GM23338 (cell line): ENCODE results near the gene OST4. TPM values are rescaled to one million over a fixed set of nuclear protein-coding genes. Genes with fewer than 3 reads are reported as not detected.

Experiments
- ATAC-seq: fragments of 200-7000 bp; cut with Tn5 transposase; 3 replicates; pipeline ENCODE4 v1.9.1; 2020
- DNase-seq: peaks from one replicate; pipeline ENCODE4 v3.0.0-alpha.2; 2015; ENCODE audit warnings: low spot score
- H2AFZ ChIP-seq: fragments of 200-600 bp; sonication (generic); 2 replicates; pipeline ENCODE4 v1.8.0; 2016; ENCODE audit warnings: antibody characterized with exemption, mild to moderate bottlenecking, moderate library complexity
- H3F3A ChIP-seq: fragments of 200-600 bp; sonication (generic); replicated peaks from 2 replicates; pipeline ENCODE4 v1.8.0; 2017; ENCODE audit warnings: antibody characterized with exemption, mixed run types, low read depth
- H3K27ac ChIP-seq: fragments of 200-600 bp; sonication (generic); 2 replicates; pipeline ENCODE4 v1.6.1; 2016; ENCODE audit warnings: low read depth
- H3K27me3 ChIP-seq: fragments of 200-600 bp; sonication (generic); 2 replicates; pipeline ENCODE4 v1.8.0; 2016; ENCODE audit warnings: mild to moderate bottlenecking, mixed run types, moderate library complexity; ENCODE audit not compliant: insufficient read depth
- H3K36me3 ChIP-seq: fragments of 200-600 bp; sonication (generic); 2 replicates; pipeline ENCODE4 v1.8.0; 2016; ENCODE audit warnings: mild to moderate bottlenecking; ENCODE audit not compliant: insufficient read depth
- H3K4me1 ChIP-seq: fragments of 200-600 bp; sonication (generic); 2 replicates; pipeline ENCODE4 v1.8.0; 2016; ENCODE audit warnings: mild to moderate bottlenecking, moderate library complexity; ENCODE audit not compliant: insufficient read depth
- H3K4me2 ChIP-seq: fragments of 200-600 bp; sonication (generic); 2 replicates; pipeline ENCODE4 v1.7.1; 2017; ENCODE audit warnings: mixed run types
- H3K4me3 ChIP-seq: fragments of 200-600 bp; sonication (generic); 2 replicates; pipeline ENCODE4 v1.6.1; 2016; ENCODE audit warnings: mixed run types
- H3K79me2 ChIP-seq: fragments of 200-600 bp; sonication (generic); replicated peaks from 2 replicates; pipeline ENCODE4 v1.8.0; 2017; ENCODE audit warnings: mild to moderate bottlenecking; ENCODE audit not compliant: insufficient read depth
- H3K9me2 ChIP-seq: fragments of 200-600 bp; sonication (generic); 2 replicates; pipeline ENCODE4 v1.8.0; 2017; ENCODE audit not compliant: insufficient read depth
- H4K20me1 ChIP-seq: fragments of 200-600 bp; sonication (generic); replicated peaks from 2 replicates; pipeline ENCODE4 v1.8.0; 2017; ENCODE audit warnings: mild to moderate bottlenecking; ENCODE audit not compliant: insufficient read depth
- H3K27ac Mint-ChIP-seq: 2 replicates; pipeline ENCODE4 v1.8.0; 2020; ENCODE audit warnings: inconsistent platforms, mild to moderate bottlenecking, moderate library complexity, mixed read lengths
- H3K27me3 Mint-ChIP-seq: 3 replicates; pipeline ENCODE4 v1.8.0; 2022; ENCODE audit warnings: low read depth, mild to moderate bottlenecking, moderate library complexity, mixed read lengths, inconsistent platforms; ENCODE audit not compliant: insufficient read depth, poor library complexity
- H3K36me3 Mint-ChIP-seq: 3 replicates; pipeline ENCODE4 v1.8.0; 2021; ENCODE audit warnings: low read depth, mild to moderate bottlenecking, inconsistent platforms, moderate library complexity, mixed read lengths
- H3K4me1 Mint-ChIP-seq: 3 replicates; pipeline ENCODE4 v1.8.0; 2020; ENCODE audit warnings: mild to moderate bottlenecking, inconsistent platforms, mixed read lengths
- H3K4me3 Mint-ChIP-seq: 3 replicates; pipeline ENCODE4 v1.8.0; 2021; ENCODE audit warnings: moderate library complexity, mild to moderate bottlenecking, inconsistent platforms, mixed read lengths
- H3K9me3 Mint-ChIP-seq: 3 replicates; pipeline ENCODE4 v1.8.0; 2020; ENCODE audit warnings: moderate library complexity, mild to moderate bottlenecking, inconsistent platforms, mixed read lengths
- CREB1 ChIP-seq: fragments of 250-450 bp; sonication (Bioruptor Pico); IDR thresholded peaks from 2 replicates; pipeline ENCODE4 v1.5.0; 2020; ENCODE audit warnings: low read depth, mild to moderate bottlenecking, moderate library complexity
- EZH2phosphoT487 ChIP-seq: fragments of 200-600 bp; sonication (generic); IDR thresholded peaks from one replicate; pipeline ENCODE4 v1.8.1; 2018; ENCODE audit warnings: antibody characterized with exemption; ENCODE audit not compliant: unreplicated experiment
- JUNB ChIP-seq: IDR thresholded peaks from one replicate; pipeline ENCODE4 v1.6.1; 2016; ENCODE audit warnings: antibody characterized with exemption; ENCODE audit not compliant: unreplicated experiment
- NANOG ChIP-seq: IDR thresholded peaks from 2 replicates; pipeline ENCODE4 v1.6.1; 2016; ENCODE audit warnings: antibody characterized with exemption, borderline replicate concordance
- POLR2AphosphoS5 ChIP-seq: IDR thresholded peaks from 2 replicates; pipeline ENCODE4 v1.6.1; 2016; ENCODE audit warnings: antibody characterized with exemption, low read depth
- STAT1 ChIP-seq: IDR thresholded peaks from one replicate; pipeline ENCODE4 v1.6.1; 2016; ENCODE audit warnings: antibody characterized with exemption; ENCODE audit not compliant: unreplicated experiment
- ZNF114 ChIP-seq: fragments of 250-450 bp; sonication (Bioruptor Pico); IDR thresholded peaks from 2 replicates; pipeline ENCODE4 v1.5.0; 2020; ENCODE audit warnings: mild to moderate bottlenecking, moderate library complexity
- ZNF331 ChIP-seq: fragments of 250-450 bp; sonication (Bioruptor Pico); IDR thresholded peaks from 2 replicates; pipeline ENCODE4 v1.5.0; 2020; ENCODE audit warnings: low read depth, mild to moderate bottlenecking, moderate library complexity
- polyA plus RNA-seq: library from polyadenylated mRNA; unstranded; fragments of >200 nt; fragmentation: Nextera tagmentation; extraction: Ambion mirVana; gene quantifications from 2 replicates; pipeline ENCODE4 v1.2.1, GENCODE V29; 2016
- total RNA-seq: library from RNA; depleted of rRNA; stranded (reverse); fragments of >200 nt; shearing (Covaris generic); gene quantifications from 2 replicates; pipeline ENCODE4 v1.2.3, GENCODE V29; 2014
- TF ChIP-seq, protein P1 (sequence below): IDR thresholded peaks from 2 replicates; pipeline ENCODE4 v1.6.1; 2016; ENCODE audit warnings: antibody characterized with exemption
- TF ChIP-seq, protein P2 (sequence below): fragments of 250-450 bp; sonication (Bioruptor Pico); IDR thresholded peaks from 2 replicates; pipeline ENCODE4 v1.5.0; 2020; ENCODE audit warnings: mild to moderate bottlenecking, moderate library complexity
- TF ChIP-seq, protein P3 (sequence below), 2 experiments: fragments of 200-600 bp in 1 of 2; sonication (generic) in 1 of 2; conservative IDR thresholded peaks; 2 replicates each; pipeline versions ENCODE4 v1.5.1 to v1.6.1; 2016 to 2017; ENCODE audit warnings: antibody characterized with exemption in 2 of 2, low read depth in 2 of 2, mild to moderate bottlenecking in 2 of 2, moderate library complexity in 1 of 2
- TF ChIP-seq, protein P4 (sequence below): IDR thresholded peaks from one replicate; pipeline ENCODE4 v1.6.1; 2018; ENCODE audit warnings: antibody characterized with exemption; ENCODE audit not compliant: unreplicated experiment

OST4 gene
- total and polyA plus RNA-seq, 2 experiments from 2014 or later = 226 to 568 TPM

DNA sequence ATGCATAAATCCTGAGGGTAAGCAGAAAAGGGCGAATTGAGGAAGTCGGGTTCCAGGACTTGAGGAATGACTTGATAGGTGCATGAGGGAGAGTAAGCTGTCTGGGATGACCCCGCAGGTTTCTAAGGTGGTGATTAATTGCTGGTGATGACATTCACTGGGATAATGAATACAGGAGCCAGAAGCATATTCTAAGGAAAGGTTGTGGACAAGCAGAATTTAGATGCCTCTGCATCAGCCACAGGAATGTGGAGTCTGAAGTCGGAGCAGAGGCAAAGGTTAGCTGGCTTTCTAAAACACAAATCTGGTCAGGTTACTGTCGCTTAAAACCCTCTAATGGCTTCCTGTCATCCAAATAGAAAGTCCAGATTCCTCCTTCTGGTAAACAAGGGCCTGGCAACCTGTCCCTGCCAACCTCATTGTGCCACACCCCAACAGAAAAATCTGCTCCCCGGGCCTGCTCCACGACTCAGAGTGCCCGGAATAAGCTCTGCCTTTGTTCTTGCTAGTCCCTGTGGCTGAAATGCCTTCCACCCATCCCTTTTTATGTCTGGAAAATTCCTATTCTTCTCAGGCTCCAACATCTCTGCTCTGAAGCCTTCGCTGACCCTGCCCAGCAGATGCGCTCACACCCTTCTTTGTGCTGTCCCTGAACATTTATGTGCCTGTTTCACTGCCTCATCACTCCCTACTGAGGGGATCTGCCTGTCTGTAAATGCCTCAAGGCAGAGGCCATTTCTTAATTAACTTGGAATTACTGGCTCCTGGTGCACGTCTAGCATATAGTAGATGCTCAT is 50.0 kb downstream of the OST4 start:
- H3K4me1 ChIP-seq = peaks cover 3% of the 10 kb centered on the region; the same call in 1 of the 2 replicates
- no peak overlapping the region for H3K4me3 Mint-ChIP-seq
- no peaks in the 10 kb centered on the region for H3K9me3 Mint-ChIP-seq
- TF ChIP-seq, protein P1, sequence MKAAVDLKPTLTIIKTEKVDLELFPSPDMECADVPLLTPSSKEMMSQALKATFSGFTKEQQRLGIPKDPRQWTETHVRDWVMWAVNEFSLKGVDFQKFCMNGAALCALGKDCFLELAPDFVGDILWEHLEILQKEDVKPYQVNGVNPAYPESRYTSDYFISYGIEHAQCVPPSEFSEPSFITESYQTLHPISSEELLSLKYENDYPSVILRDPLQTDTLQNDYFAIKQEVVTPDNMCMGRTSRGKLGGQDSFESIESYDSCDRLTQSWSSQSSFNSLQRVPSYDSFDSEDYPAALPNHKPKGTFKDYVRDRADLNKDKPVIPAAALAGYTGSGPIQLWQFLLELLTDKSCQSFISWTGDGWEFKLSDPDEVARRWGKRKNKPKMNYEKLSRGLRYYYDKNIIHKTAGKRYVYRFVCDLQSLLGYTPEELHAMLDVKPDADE = no peak
- TF ChIP-seq EZH2phosphoT487 (no peak), ZNF331 (CRISPR knock-in tag) (no peak), STAT1 (no peak), CREB1 (CRISPR knock-in tag) (no peak), JUNB (no peak), POLR2AphosphoS5 (no peak), ZNF114 (CRISPR knock-in tag) (no peak), NANOG (no peak)
- TF ChIP-seq, protein P2, sequence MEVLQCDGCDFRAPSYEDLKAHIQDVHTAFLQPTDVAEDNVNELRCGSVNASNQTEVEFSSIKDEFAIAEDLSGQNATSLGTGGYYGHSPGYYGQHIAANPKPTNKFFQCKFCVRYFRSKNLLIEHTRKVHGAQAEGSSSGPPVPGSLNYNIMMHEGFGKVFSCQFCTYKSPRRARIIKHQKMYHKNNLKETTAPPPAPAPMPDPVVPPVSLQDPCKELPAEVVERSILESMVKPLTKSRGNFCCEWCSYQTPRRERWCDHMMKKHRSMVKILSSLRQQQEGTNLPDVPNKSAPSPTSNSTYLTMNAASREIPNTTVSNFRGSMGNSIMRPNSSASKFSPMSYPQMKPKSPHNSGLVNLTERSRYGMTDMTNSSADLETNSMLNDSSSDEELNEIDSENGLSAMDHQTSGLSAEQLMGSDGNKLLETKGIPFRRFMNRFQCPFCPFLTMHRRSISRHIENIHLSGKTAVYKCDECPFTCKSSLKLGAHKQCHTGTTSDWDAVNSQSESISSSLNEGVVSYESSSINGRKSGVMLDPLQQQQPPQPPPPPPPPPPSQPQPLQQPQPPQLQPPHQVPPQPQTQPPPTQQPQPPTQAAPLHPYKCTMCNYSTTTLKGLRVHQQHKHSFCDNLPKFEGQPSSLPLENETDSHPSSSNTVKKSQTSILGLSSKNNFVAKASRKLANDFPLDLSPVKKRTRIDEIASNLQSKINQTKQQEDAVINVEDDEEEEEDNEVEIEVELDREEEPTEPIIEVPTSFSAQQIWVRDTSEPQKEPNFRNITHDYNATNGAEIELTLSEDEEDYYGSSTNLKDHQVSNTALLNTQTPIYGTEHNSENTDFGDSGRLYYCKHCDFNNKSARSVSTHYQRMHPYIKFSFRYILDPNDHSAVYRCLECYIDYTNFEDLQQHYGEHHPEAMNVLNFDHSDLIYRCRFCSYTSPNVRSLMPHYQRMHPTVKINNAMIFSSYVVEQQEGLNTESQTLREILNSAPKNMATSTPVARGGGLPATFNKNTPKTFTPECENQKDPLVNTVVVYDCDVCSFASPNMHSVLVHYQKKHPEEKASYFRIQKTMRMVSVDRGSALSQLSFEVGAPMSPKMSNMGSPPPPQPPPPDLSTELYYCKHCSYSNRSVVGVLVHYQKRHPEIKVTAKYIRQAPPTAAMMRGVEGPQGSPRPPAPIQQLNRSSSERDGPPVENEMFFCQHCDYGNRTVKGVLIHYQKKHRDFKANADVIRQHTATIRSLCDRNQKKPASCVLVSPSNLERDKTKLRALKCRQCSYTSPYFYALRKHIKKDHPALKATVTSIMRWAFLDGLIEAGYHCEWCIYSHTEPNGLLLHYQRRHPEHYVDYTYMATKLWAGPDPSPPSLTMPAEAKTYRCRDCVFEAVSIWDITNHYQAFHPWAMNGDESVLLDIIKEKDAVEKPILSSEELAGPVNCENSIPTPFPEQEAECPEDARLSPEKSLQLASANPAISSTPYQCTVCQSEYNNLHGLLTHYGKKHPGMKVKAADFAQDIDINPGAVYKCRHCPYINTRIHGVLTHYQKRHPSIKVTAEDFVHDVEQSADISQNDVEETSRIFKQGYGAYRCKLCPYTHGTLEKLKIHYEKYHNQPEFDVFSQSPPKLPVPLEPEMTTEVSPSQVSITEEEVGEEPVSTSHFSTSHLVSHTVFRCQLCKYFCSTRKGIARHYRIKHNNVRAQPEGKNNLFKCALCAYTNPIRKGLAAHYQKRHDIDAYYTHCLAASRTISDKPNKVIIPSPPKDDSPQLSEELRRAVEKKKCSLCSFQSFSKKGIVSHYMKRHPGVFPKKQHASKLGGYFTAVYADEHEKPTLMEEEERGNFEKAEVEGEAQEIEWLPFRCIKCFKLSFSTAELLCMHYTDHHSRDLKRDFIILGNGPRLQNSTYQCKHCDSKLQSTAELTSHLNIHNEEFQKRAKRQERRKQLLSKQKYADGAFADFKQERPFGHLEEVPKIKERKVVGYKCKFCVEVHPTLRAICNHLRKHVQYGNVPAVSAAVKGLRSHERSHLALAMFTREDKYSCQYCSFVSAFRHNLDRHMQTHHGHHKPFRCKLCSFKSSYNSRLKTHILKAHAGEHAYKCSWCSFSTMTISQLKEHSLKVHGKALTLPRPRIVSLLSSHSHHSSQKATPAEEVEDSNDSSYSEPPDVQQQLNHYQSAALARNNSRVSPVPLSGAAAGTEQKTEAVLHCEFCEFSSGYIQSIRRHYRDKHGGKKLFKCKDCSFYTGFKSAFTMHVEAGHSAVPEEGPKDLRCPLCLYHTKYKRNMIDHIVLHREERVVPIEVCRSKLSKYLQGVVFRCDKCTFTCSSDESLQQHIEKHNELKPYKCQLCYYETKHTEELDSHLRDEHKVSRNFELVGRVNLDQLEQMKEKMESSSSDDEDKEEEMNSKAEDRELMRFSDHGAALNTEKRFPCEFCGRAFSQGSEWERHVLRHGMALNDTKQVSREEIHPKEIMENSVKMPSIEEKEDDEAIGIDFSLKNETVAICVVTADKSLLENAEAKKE (CRISPR knock-in tag) = no peak
- TF ChIP-seq, protein P3, sequence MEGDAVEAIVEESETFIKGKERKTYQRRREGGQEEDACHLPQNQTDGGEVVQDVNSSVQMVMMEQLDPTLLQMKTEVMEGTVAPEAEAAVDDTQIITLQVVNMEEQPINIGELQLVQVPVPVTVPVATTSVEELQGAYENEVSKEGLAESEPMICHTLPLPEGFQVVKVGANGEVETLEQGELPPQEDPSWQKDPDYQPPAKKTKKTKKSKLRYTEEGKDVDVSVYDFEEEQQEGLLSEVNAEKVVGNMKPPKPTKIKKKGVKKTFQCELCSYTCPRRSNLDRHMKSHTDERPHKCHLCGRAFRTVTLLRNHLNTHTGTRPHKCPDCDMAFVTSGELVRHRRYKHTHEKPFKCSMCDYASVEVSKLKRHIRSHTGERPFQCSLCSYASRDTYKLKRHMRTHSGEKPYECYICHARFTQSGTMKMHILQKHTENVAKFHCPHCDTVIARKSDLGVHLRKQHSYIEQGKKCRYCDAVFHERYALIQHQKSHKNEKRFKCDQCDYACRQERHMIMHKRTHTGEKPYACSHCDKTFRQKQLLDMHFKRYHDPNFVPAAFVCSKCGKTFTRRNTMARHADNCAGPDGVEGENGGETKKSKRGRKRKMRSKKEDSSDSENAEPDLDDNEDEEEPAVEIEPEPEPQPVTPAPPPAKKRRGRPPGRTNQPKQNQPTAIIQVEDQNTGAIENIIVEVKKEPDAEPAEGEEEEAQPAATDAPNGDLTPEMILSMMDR (conservative IDR thresholded peaks at IDR 0.05; ENCODE audit: low read depth in 2 of 2) = no peak
- TF ChIP-seq, protein P4, sequence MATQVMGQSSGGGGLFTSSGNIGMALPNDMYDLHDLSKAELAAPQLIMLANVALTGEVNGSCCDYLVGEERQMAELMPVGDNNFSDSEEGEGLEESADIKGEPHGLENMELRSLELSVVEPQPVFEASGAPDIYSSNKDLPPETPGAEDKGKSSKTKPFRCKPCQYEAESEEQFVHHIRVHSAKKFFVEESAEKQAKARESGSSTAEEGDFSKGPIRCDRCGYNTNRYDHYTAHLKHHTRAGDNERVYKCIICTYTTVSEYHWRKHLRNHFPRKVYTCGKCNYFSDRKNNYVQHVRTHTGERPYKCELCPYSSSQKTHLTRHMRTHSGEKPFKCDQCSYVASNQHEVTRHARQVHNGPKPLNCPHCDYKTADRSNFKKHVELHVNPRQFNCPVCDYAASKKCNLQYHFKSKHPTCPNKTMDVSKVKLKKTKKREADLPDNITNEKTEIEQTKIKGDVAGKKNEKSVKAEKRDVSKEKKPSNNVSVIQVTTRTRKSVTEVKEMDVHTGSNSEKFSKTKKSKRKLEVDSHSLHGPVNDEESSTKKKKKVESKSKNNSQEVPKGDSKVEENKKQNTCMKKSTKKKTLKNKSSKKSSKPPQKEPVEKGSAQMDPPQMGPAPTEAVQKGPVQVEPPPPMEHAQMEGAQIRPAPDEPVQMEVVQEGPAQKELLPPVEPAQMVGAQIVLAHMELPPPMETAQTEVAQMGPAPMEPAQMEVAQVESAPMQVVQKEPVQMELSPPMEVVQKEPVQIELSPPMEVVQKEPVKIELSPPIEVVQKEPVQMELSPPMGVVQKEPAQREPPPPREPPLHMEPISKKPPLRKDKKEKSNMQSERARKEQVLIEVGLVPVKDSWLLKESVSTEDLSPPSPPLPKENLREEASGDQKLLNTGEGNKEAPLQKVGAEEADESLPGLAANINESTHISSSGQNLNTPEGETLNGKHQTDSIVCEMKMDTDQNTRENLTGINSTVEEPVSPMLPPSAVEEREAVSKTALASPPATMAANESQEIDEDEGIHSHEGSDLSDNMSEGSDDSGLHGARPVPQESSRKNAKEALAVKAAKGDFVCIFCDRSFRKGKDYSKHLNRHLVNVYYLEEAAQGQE = no peak
- ATAC-seq (no peak), DNase-seq (no peak)
- H3F3A ChIP-seq = no peaks in the 10 kb centered on the region
- H3K9me2 ChIP-seq = no peaks in the 10 kb centered on the region
- H3K27ac Mint-ChIP-seq = no peak overlapping the region
- H3K4me1 Mint-ChIP-seq = peaks cover 21% of the 10 kb centered on the region
- H3K79me2 ChIP-seq = no peaks in the 10 kb centered on the region
- H3K27me3 ChIP-seq = no peaks in the 10 kb centered on the region
- no peak overlapping the region for H3K4me3 ChIP-seq
- H4K20me1 ChIP-seq = no peaks in the 10 kb centered on the region; the same call in 1 of the 2 replicates
- no peak overlapping the region for H3K27ac ChIP-seq
- H3K36me3 Mint-ChIP-seq = peaks cover under 1% of the 10 kb centered on the region; the same call in 2 of the 3 replicates
- H3K4me2 ChIP-seq = no peak overlapping the region
- H2AFZ ChIP-seq = no peak overlapping the region
- peaks cover 7% of the 10 kb centered on the region for H3K27me3 Mint-ChIP-seq
- H3K36me3 ChIP-seq = no peaks in the 10 kb centered on the region
